ENCODE measurements around the gene PRDM11. TPM values are rescaled to one million over a fixed set of nuclear protein-coding genes. Genes with fewer than 3 reads are reported as not detected.

PRDM11 gene
- total and polyA plus RNA-seq, 2 of the 4 experiments (the other 2 are of a cell fraction) = 2.2 to 2.7 TPM

DNA sequence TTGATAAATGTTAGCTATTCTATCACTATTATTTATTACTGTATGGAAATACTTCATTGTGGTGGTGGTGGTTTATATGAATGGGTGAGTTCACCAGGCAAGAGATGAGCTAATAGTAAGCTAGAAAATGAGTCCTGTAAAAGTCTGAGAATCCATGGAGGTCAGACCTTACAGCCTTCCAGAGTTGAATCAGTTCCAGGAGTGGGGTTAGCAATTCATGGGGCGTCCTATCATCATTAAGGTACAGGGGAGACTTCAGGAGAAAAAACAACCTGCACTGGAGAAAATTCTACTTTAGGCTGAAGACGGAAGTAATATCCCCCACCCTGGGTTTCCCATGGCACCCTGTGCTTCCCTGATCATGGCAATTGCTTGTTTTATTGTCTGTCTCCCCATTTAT is 133.2 kb downstream of the PRDM11 start:
- Histone ChIP-seq H3K27ac (ENCODE audit: insufficient read depth, low read length) (no peak overlapping the region), H2BK15ac (ENCODE audit: low read depth, low read length) (no peak overlapping the region), H3K9me1 (ENCODE audit: insufficient read depth, low read length) (no peaks in the 10 kb centered on the region), H3K27me3 (ENCODE audit: control insufficient read depth, insufficient read depth, low read length) (peaks cover 15% of the 10 kb centered on the region), H2AFZ (replicated peaks; ENCODE audit: low read length, poor library complexity) (no peak overlapping the region), H3K18ac (ENCODE audit: low read depth, low read length) (no peak overlapping the region), H4K91ac (ENCODE audit: insufficient read depth, low read depth, low read length) (no peak overlapping the region), H3K4me1 (ENCODE audit: control insufficient read depth, insufficient read depth, low read length) (no peaks in the 10 kb centered on the region), H3K9me3 (ENCODE audit: control insufficient read depth, insufficient read depth, low read length) (0 out of 2 replicates have a peak, but pooled peaks cover 2% of the 10 kb centered on the region), H2BK120ac (ENCODE audit: low read depth, low read length) (no peak overlapping the region), H2BK5ac (ENCODE audit: low read depth, low read length, poor library complexity, severe bottlenecking) (no peak overlapping the region), H2BK20ac (ENCODE audit: low read depth, low read length) (no peak overlapping the region), H3K14ac (replicated peaks; ENCODE audit: low read depth, low read length) (no peak overlapping the region), H4K5ac (ENCODE audit: low read depth, low read length) (no peak overlapping the region), H3K79me1 (ENCODE audit: low read depth in 1 of 2, low read length in 2 of 2) (no peaks in the 10 kb centered on the region), H2AK9ac (replicated peaks; ENCODE audit: low read depth, low read length, poor library complexity) (no peak overlapping the region), H3K4me2 (ENCODE audit: low read depth, low read length) (no peak overlapping the region), H3K36me3 (ENCODE audit: control insufficient read depth, insufficient read depth, low read length) (no peaks in the 10 kb centered on the region), H3K23ac (ENCODE audit: low read depth, low read length) (no peak overlapping the region), H4K8ac (ENCODE audit: low read depth in 2 of 2, low read length in 2 of 2) (no peak overlapping the region), H3K4me3 (ENCODE audit: insufficient read depth, low read depth, low read length) (no peak overlapping the region), H4K20me1 (ENCODE audit: insufficient read depth, low read length) (no peaks in the 10 kb centered on the region), H3K56ac (ENCODE audit: extremely low read depth, insufficient read depth, low read length) (no peak overlapping the region), H2AK5ac (ENCODE audit: low read depth, low read length) (no peak overlapping the region), H3K4ac (ENCODE audit: low read depth, low read length) (no peak overlapping the region), H3K9ac (ENCODE audit: low read depth, low read length) (no peak overlapping the region)
- intact Hi-C loops (cut with micrococcal nuclease) (no loop called here), dilution Hi-C loops (cut with HindIII; ENCODE audit: low sequenced_read_pairs, unreplicated experiment) (no loop called here), in situ Hi-C loops (cut with MboI; ENCODE audit: low sequenced_read_pairs) (loop anchor here (25.0 kb wide), 1 partner anchor 592 kb away; no protein-coding TSS in a partner anchor)
- DNase-seq = no peak
- no peak for ATAC-seq (ENCODE audit: low read depth)
- CTCF ChIA-PET = no interaction called here
- WGBS, 2 experiments (ENCODE audit: extremely low coverage in 2 of 2, insufficient read length in 1 of 2) = no CpG with 5 or more reads among the region's 2 CpGs
- TF ChIP-seq BHLHE40 (IDR thresholded peaks at IDR 0.05; ENCODE audit: low read depth, low read length) = no peak
- TF ChIP-seq CHD1 (IDR thresholded peaks at IDR 0.05; ENCODE audit: low read depth, low read length) = no peak
- no peak for TF ChIP-seq RFX5 (IDR thresholded peaks at IDR 0.05; ENCODE audit: low read depth, low read length)
- TF ChIP-seq, protein P1, sequence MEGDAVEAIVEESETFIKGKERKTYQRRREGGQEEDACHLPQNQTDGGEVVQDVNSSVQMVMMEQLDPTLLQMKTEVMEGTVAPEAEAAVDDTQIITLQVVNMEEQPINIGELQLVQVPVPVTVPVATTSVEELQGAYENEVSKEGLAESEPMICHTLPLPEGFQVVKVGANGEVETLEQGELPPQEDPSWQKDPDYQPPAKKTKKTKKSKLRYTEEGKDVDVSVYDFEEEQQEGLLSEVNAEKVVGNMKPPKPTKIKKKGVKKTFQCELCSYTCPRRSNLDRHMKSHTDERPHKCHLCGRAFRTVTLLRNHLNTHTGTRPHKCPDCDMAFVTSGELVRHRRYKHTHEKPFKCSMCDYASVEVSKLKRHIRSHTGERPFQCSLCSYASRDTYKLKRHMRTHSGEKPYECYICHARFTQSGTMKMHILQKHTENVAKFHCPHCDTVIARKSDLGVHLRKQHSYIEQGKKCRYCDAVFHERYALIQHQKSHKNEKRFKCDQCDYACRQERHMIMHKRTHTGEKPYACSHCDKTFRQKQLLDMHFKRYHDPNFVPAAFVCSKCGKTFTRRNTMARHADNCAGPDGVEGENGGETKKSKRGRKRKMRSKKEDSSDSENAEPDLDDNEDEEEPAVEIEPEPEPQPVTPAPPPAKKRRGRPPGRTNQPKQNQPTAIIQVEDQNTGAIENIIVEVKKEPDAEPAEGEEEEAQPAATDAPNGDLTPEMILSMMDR (conservative IDR thresholded peaks at IDR 0.05; ENCODE audit: low read depth, low read length) = no peak
- no peak for TF ChIP-seq MAFK (IDR thresholded peaks at IDR 0.05; ENCODE audit: low read depth, low read length)
- TF ChIP-seq, protein P2, sequence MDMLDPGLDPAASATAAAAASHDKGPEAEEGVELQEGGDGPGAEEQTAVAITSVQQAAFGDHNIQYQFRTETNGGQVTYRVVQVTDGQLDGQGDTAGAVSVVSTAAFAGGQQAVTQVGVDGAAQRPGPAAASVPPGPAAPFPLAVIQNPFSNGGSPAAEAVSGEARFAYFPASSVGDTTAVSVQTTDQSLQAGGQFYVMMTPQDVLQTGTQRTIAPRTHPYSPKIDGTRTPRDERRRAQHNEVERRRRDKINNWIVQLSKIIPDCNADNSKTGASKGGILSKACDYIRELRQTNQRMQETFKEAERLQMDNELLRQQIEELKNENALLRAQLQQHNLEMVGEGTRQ (IDR thresholded peaks at IDR 0.05; ENCODE audit: low read depth, low read length) = no peak
- no peak for TF ChIP-seq SMC3 (IDR thresholded peaks at IDR 0.05; ENCODE audit: low read depth, low read length)
- TF ChIP-seq MAZ (IDR thresholded peaks at IDR 0.05; ENCODE audit: borderline replicate concordance, low read depth, low read length) = no peak
- POLR2A ChIA-PET (ENCODE audit: unreplicated experiment) = no interaction called here
- BruUV-seq (replicated peaks) = no TSS peak
